ENCODE results near the gene NHERF2. TPM values are rescaled to one million over a fixed set of nuclear protein-coding genes. Genes with fewer than 3 reads are reported as not detected.

NHERF2 gene
- total and polyA plus RNA-seq, 9 of the 15 experiments (the other 6 are each of a cell fraction or from before 2014, with no cell fraction given) = 0.15 to 42.0 (median 12.5) TPM

- TF ChIP-seq FOXO4 (CRISPR knock-in tag; IDR thresholded peaks at IDR 0.05) = no peak
- TF ChIP-seq EGR1 (conservative IDR thresholded peaks at IDR 0.05) = peak; percentile 96
- peak; percentile 81 for TF ChIP-seq CREB1 (IDR thresholded peaks at IDR 0.05)
- peak; percentile 88 for TF ChIP-seq CREB1 (CRISPR knock-in tag; IDR thresholded peaks at IDR 0.05)
- TF ChIP-seq RBFOX2 (IDR thresholded peaks at IDR 0.05; ENCODE audit: low read depth, low read length) = peak; percentile 72
- peak; percentile 55; the same call in 1 of the 2 replicates for TF ChIP-seq NR4A1 (CRISPR knock-in tag; IDR thresholded peaks at IDR 0.05)
- TF ChIP-seq NR4A1 (tag; IDR thresholded peaks at IDR 0.05) = peak; percentile 74; the same call in 1 of the 2 replicates
- TF ChIP-seq POLR3A (IDR thresholded peaks at IDR 0.05; ENCODE audit: borderline replicate concordance, extremely low read depth, insufficient read depth, insufficient read length) = no peak
- no peak for TF ChIP-seq HMGXB4 (CRISPR knock-in tag; IDR thresholded peaks at IDR 0.05)
- no peak for TF ChIP-seq ZBTB43 (CRISPR knock-in tag; IDR thresholded peaks at IDR 0.05)
- TF ChIP-seq TGIF2 (CRISPR knock-in tag; IDR thresholded peaks at IDR 0.05) = peak; percentile 80; the same call in 1 of the 2 replicates
- no peak for TF ChIP-seq LARP7 (IDR thresholded peaks at IDR 0.05)
- TF ChIP-seq YBX1 (IDR thresholded peaks at IDR 0.05) = no peak
- peak; percentile 99 for TF ChIP-seq GABPA (tag; conservative IDR thresholded peaks at IDR 0.05; ENCODE audit: low read depth)
- peak; percentile 80; the same call in 1 of the 2 replicates for TF ChIP-seq NKRF (IDR thresholded peaks at IDR 0.05; ENCODE audit: borderline replicate concordance)
- TF ChIP-seq PHF20 (IDR thresholded peaks at IDR 0.05; ENCODE audit: partially characterized antibody) = peak; percentile 80
- TF ChIP-seq RFX1 (IDR thresholded peaks at IDR 0.05) = no peak
- TF ChIP-seq ATF4 (CRISPR knock-in tag; IDR thresholded peaks at IDR 0.05) = peak; percentile 79
- TF ChIP-seq ILF3 (IDR thresholded peaks at IDR 0.05; ENCODE audit: borderline replicate concordance) = no peak
These were observed 20.8 kb downstream of the NHERF2 start, which contains the start of the genes NTHL1 and TSC2 (continued) for GRCh38 chr16:2047330-2048115.

Data from K562 (cell line).